SK-N-SH treated with all-trans-retinoic acid at 6 μM for 48 hours (cell line): ENCODE measurements around the gene RTN4RL1.

Experiments used
- CSDC2 ChIP-seq: fragments of 250-450 bp; sonication (Bioruptor Pico); IDR thresholded peaks from 2 replicates; pipeline ENCODE4 v1.5.0; 2020; ENCODE audit warnings: mild to moderate bottlenecking, moderate library complexity
- PPARA ChIP-seq: fragments of 250-450 bp; sonication (Bioruptor Pico); IDR thresholded peaks from 2 replicates; pipeline ENCODE4 v1.5.0; 2020; ENCODE audit warnings: mild to moderate bottlenecking, borderline replicate concordance
- RARB ChIP-seq: fragments of 250-450 bp; sonication (Bioruptor Pico); IDR thresholded peaks from 2 replicates; pipeline ENCODE4 v1.8.0; 2021; ENCODE audit warnings: mild to moderate bottlenecking, moderate library complexity
- ZFP3 ChIP-seq: fragments of 250-450 bp; sonication (Bioruptor Pico); IDR thresholded peaks from 2 replicates; pipeline ENCODE4 v1.5.0; 2020; ENCODE audit warnings: mild to moderate bottlenecking, moderate library complexity
- ZNF8 ChIP-seq: fragments of 450-650 bp; formaldehyde crosslinking; IDR thresholded peaks from 2 replicates; pipeline ENCODE4 v1.5.0; 2020; ENCODE audit warnings: mild to moderate bottlenecking, moderate library complexity

DNA sequence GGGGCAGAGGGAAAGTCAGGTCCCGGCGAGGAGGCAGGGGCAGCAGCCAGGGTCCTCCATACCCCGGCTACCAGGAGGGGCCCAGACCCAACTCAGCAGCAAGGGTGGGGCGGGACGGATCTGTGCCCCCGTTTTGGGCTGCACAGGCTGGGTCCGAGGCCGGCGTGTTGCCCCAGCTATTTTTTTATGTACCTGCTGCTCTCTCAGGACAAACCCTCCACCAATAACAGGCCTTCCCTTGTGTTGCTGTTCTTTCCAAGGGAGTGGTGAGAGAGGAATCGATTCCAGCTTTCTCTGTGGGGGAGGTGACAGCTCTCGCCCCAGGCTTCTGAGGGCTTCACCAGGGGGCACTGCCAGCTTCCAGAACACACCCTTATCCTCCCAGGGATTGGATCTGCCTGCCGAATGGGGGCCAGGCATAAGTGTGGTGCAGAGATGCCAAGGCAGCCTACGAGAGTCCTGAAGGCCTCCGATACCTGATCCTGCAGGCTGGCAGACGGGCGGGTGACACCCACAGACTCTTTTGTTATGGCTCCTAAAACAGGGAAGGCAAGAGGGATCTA, 22.3 kb downstream of the RTN4RL1 start:
- TF ChIP-seq CSDC2 (CRISPR knock-in tag), result no peak
- TF ChIP-seq ZNF8 (CRISPR knock-in tag), result no peak
- TF ChIP-seq PPARA (CRISPR knock-in tag), result no peak
- TF ChIP-seq ZFP3 (CRISPR knock-in tag), result no peak
- TF ChIP-seq RARB (CRISPR knock-in tag), result no peak
